D721Med (cell line): ENCODE results near the gene BTN3A1.

Experiments
- DNase-seq: peaks from one replicate; pipeline ENCODE4 v3.0.0; 2011; ENCODE audit warnings: low spot score; ENCODE audit not compliant: insufficient read length
- FAIRE-seq: peaks from 2 replicates; lab custom pipeline; 2011; peaks lifted over from hg19 to GRCh38; lab: Jason Lieb, UNC
- CTCF ChIP-seq: IDR thresholded peaks from 2 replicates; pipeline ENCODE4 v1.5.1; 2012; ENCODE audit warnings: mild to moderate bottlenecking, control low read depth; ENCODE audit not compliant: insufficient read depth; ENCODE audit errors: missing control alignments

Gene BTN3A1

GRCh38 chr6:26401389-26401986, 587 bp upstream of the BTN3A1 start:
- FAIRE-seq = no peak
- DNase-seq = no peak
- no peak for TF ChIP-seq CTCF

GRCh38 chr6:26403893-26404292, 1.8 kb downstream of the BTN3A1 start:
- FAIRE-seq (no peak), DNase-seq (no peak)
- TF ChIP-seq CTCF = no peak

GRCh38 chr6:26404546-26404945, 2.5 kb downstream of the BTN3A1 start:
- TF ChIP-seq CTCF = no peak
- FAIRE-seq = no peak

GRCh38 chr6:26408828-26409730, 7.0 kb downstream of the BTN3A1 start:
- TF ChIP-seq CTCF = no peak
- no peak for DNase-seq
- no peak for FAIRE-seq

More at GRCh38 chr6:26404546-26404945, 2.5 kb downstream of the BTN3A1 start:
- no peak for DNase-seq

- FAIRE-seq = no peak
- no peak for DNase-seq
- TF ChIP-seq CTCF = no peak
Measured at GRCh38 chr6:26411751-26412150, 9.7 kb downstream of the BTN3A1 start.

GRCh38 chr6:26412228-26412627, 10.2 kb downstream of the BTN3A1 start:
- no peak for FAIRE-seq
- no peak for TF ChIP-seq CTCF
- DNase-seq = no peak

- DNase-seq (no peak), FAIRE-seq (no peak)
- TF ChIP-seq CTCF = no peak
Measured at GRCh38 chr6:26412954-26413353, 10.9 kb downstream of the BTN3A1 start.
